Mucosa of descending colon (tissue), 3 donors: ENCODE measurements around the gene EPAS1. TPM values are rescaled to one million over a fixed set of nuclear protein-coding genes. Genes with fewer than 3 reads are reported as not detected.

Experiments used
- ATAC-seq: fragments of 200-7000 bp; cut with Tn5 transposase; one replicate; pipeline ENCODE4 v1.9.1; 2020; ENCODE audit warnings: mild to moderate bottlenecking, moderate library complexity
- DNase-seq, 3 donors: peaks; one replicate each; pipeline ENCODE4 v3.0.0-alpha.2; 2020
- H3K36me3 ChIP-seq: fragments of 200-600 bp; one replicate; pipeline ENCODE4 v1.8.0; 2021; ENCODE audit warnings: low read depth, mild to moderate bottlenecking
- H3K4me1 ChIP-seq: fragments of 200-600 bp; one replicate; pipeline ENCODE4 v1.8.0; 2021; ENCODE audit warnings: low read depth, mild to moderate bottlenecking
- H3K4me3 ChIP-seq: fragments of 200-600 bp; one replicate; pipeline ENCODE4 v1.8.0; 2021; ENCODE audit warnings: mild to moderate bottlenecking
- H3K9me3 ChIP-seq: fragments of 200-600 bp; one replicate; pipeline ENCODE4 v1.8.0; 2021; ENCODE audit warnings: mild to moderate bottlenecking
- CTCF ChIP-seq: fragments of 200-600 bp; IDR thresholded peaks from one replicate; pipeline ENCODE4 v1.8.0; 2022; ENCODE audit warnings: antibody characterized with exemption, mild to moderate bottlenecking
- intact Hi-C, 2 donors: fragments of 100-400 bp; cut with DNase I in 1 of 2; cut with micrococcal nuclease in 1 of 2; formaldehyde crosslinking; loops; one replicate each; pipeline versions ENCODE4 v1.11.0 to v1.11.1; 2022; cut with DNase I, micrococcal nuclease
- total RNA-seq, 3 donors: library from RNA; stranded (reverse); fragmentation: NEBNext Ultra II Directional in 2 of 3; extraction: Animal tissue kit (Norgen Biotek cat#: 25700) in 2 of 3; gene quantifications; one replicate each; pipeline versions ENCODE4 v1.2.1 to v1.2.4, GENCODE V29; 2021 to 2023
- donor health status: DM: no; HTN: no; CAD: no; lungs with moderate emphysema.
- donor health status: DM: no; HTN: no; CAD: no.
- donor health status: DM: no; HTN: yes; CAD: no.

The EPAS1 gene
- total RNA-seq, 3 donors from 2014 or later: 126 to 251 (median 150) TPM

DNA sequence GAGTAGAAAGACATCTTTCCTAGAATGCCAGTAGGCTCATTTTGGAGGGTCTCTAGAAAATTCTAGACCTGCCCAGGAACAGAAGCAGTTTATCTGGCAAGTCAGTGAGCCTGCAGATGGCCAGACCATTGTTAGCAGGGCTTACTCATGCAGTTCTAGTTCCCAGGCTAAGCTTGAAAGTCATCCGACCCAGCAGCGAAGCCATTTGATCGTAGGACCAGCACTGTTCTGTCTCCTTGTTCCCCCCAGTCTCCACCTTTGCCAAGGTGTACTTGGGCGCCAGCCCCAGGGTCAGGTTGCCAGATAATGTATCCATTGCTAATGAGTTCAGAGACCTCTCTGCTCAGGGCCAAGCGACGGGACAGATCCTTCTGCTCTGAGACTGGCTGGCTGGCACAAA is 70.1 kb downstream of the EPAS1 start:
- Histone ChIP-seq H3K36me3 (no peaks in the 10 kb centered on the region), H3K4me1 (no peaks in the 10 kb centered on the region), H3K4me3 (no peak overlapping the region), H3K9me3 (no peaks in the 10 kb centered on the region)
- intact Hi-C loops: loop anchor here in 1 of 2 donors (10.0 kb wide), 2 partner anchors 302 to 352 kb away; no protein-coding TSS in a partner anchor
- no peak for ATAC-seq
- no peak for DNase-seq
- no peak for TF ChIP-seq CTCF

DNA sequence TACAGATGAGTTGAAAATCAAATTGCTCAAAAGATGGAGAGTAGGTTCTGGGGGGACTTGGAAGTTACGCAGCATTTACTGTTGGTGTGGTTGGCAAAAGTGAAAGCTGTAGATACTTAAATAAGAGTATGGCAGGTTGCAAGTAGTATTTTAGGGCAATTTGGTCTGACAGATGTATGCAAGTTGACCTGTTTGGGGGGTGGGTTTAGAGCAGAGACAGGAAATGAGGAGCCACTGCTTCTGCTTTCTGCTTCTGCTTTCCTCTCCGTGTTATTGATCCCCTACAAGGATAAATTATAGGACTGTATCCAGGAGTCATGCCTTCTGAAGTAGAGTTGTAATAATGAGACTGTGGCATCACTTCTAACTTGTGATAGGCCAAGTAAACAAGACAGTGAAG is 71.2 kb downstream of the EPAS1 start:
- TF ChIP-seq CTCF: no peak
- Histone ChIP-seq H3K36me3 (no peaks in the 10 kb centered on the region), H3K4me3 (no peak overlapping the region), H3K9me3 (no peaks in the 10 kb centered on the region), H3K4me1 (no peaks in the 10 kb centered on the region)
- DNase-seq: no peak
- intact Hi-C loops: loop anchor here in 1 of 2 donors (10.0 kb wide), 2 partner anchors 304 to 354 kb away; no protein-coding TSS in a partner anchor
- ATAC-seq: no peak

GRCh38 chr2:46369783-46370182 is 72.6 kb downstream of the EPAS1 start:
- DNase-seq: no peak
- Histone ChIP-seq H3K4me1 (no peaks in the 10 kb centered on the region), H3K4me3 (no peak overlapping the region), H3K9me3 (no peaks in the 10 kb centered on the region), H3K36me3 (no peaks in the 10 kb centered on the region)
- ATAC-seq: peak; percentile 33
- intact Hi-C loops: loop anchor here in 1 of 2 donors (10.0 kb wide), 2 partner anchors 305 to 355 kb away; no protein-coding TSS in a partner anchor
- TF ChIP-seq CTCF: no peak

- Histone ChIP-seq H3K4me1 (no peaks in the 10 kb centered on the region), H3K4me3 (no peak overlapping the region), H3K9me3 (no peaks in the 10 kb centered on the region), H3K36me3 (no peaks in the 10 kb centered on the region)
- ATAC-seq: no peak
- DNase-seq: no peak
- intact Hi-C loops: no loop called here
- no peak for TF ChIP-seq CTCF
These were observed 74.6 kb downstream of the EPAS1 start for GRCh38 chr2:46371854-46372253.

DNA sequence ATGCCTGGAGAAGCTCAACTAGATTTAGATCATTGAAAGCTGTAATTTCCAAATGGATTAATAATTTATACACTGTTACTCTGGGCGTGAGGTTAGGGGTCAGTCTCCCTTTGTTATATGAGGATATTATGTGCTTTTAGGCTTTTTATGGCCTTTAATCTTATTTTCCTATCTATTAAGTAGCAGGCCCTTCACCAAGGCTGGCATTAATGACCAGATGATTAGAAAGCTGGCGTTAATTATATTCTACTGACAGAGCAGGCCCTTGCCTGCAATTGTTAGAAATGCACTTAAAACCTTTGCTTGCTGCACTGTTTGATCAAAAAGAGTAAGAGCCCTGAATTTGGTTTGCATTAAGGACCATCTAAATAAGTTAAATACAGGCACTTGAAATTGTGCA is 75.3 kb downstream of the EPAS1 start:
- DNase-seq (no peak), ATAC-seq (no peak)
- intact Hi-C loops: no loop called here
- H3K9me3 ChIP-seq: no peaks in the 10 kb centered on the region
- no peak overlapping the region for H3K4me3 ChIP-seq
- no peaks in the 10 kb centered on the region for H3K4me1 ChIP-seq
- no peaks in the 10 kb centered on the region for H3K36me3 ChIP-seq
- TF ChIP-seq CTCF: no peak

- ATAC-seq (no peak), DNase-seq (no peak)
- TF ChIP-seq CTCF: no peak
- H3K36me3 ChIP-seq: peaks cover 3% of the 10 kb centered on the region
- intact Hi-C loops: no loop called here
- H3K4me3 ChIP-seq: no peak overlapping the region
- no peaks in the 10 kb centered on the region for H3K4me1 ChIP-seq
- H3K9me3 ChIP-seq: no peaks in the 10 kb centered on the region
These were observed 76.0 kb downstream of the EPAS1 start for GRCh38 chr2:46373238-46373637.
